ENCODE measurements around the gene ALX3.
"Not testable (repeated sequence)": the region's sequence is repeated elsewhere in the genome, so short reads cannot be mapped to it uniquely, and the experiment has no call there.

ALX3 gene

GRCh38 chr1:110038271-110038670, 32.2 kb downstream of the ALX3 start:
- no peak for DNase-seq

DNA sequence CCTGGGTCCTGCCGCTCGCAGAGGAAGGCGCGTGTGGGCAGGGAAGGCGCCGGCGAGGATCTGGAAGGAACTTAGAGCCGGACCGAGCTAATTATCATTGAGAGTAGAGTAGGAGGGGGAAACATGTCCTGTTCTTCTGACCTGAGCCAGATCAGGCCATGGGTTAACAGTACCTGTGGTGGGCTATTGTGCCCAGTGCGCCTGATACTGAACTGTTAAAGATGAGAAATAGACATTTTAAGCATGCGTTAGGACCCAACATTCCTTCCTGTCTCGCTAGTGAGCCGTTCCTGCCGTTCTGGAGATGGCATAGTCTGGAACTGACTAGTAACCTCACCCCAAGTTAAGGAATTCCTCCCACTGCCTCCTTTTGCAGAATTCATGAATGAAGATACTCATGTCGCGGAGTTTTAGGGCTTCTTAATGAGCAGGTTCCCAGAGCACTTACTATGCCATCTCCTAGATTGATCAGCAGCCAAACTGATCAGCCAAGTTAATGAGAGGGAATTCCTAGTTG, 35.2 kb downstream of the ALX3 start:
- peak; percentile 61 for DNase-seq

DNA sequence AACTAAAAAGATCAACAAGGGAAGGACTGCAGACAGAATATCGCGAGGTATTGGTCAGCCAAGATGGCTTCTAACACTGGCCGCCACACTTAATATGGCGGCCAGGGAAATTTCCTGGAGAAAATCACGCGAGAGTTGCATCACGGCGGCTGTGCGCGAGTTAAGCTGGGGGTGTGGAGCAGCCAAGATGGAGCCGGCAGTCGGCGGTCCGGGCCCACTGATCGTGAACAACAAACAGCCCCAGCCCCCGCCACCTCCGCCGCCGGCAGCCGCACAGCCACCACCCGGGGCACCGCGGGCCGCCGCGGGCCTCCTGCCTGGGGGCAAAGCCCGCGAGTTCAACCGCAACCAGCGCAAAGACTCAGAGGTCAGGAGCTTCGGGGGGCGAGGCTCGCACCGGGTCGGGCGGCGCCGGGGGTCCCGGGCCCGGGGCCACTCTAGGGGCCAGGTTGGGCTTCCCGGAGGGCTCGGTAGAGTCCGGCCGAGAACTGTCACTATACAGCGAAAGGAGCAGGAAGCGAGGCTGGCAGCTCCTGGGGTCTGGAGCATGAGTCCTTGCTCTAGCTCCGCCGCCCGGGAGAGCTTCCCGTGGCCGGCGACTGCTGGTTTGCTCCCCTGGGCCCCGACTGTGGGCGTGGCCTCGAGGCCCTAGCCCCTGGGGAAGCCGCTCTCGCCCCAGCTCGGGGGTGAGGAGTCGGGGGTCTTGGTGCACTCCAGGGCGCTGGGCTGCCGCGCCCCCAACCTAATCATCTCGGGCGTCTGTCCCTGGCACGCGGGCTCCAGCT, 35.8 kb downstream of the ALX3 start, which contains the start of gene STRIP1:
STRIP1 (plus strand) TSS at position 174 of the 785 bp plus-strand sequence; CDS start at position 188, 14 bp downstream.
- peak; percentile 92 for DNase-seq

GRCh38 chr1:110034040-110034450, 36.4 kb downstream of the ALX3 start:
- DNase-seq = no peak

DNA sequence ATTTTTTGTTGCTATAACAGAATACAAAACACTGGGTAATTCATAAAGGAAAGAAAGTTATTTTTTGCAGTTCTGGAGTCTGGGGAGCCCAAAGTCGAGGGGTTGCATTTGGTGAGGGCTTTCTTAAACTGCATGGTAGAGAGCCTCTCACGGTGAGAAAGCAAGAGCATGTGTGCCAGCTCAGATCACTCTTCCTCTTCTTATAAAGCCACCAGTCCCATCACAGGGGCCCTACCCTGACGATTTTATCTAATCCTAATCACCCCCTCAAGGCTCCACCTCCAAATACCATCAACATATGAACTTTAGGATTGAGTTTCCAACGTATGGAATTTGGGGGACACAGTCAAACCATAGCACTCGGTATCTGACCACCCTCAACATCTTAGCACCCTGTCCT, 37.1 kb downstream of the ALX3 start:
- DNase-seq = no peak

DNA sequence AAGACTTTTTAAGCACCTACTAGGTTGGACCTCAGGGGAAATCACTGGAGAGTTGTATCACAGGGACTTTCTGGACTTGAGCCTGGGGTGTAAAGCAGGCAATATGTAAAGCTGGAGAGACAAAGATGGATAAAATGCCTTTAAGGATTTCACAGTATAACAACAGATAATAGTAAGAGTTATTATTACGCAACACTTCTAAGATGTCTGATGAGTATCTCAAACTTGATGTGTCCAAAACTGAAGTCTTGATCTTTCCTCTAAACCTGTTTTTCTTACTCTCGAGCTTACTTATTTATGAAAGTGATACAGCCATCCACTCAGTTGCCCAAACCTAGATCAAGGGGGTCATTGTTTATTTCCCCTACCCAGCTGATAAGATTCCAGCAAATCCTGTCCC, 38.1 kb downstream of the ALX3 start:
- no peak for DNase-seq

DNA sequence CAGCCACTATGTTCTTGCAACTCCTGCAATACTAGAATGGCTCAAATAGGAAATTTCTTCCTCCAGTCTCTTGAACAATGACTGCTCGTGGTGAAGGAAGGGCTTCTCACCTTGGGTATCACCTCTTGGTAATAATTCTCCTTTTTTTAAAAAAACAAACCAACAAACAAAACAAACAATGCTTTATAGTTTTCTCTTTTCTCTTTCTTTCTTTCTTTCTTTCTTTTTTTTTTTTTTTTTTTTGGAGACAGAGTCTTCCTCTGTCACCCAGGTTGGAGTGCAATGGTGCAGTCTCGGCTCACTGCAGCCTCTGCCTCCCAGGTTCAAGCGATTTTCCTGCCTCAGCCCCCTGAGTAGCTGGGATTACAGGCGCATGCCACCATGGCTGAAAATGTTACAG, 39.8 kb downstream of the ALX3 start:
- DNase-seq = not testable (repeated sequence)

GRCh38 chr1:110024613-110025012, 45.9 kb downstream of the ALX3 start:
- no peak for DNase-seq

GRCh38 chr1:110021285-110021684, 49.2 kb downstream of the ALX3 start:
- no peak for DNase-seq

DNA sequence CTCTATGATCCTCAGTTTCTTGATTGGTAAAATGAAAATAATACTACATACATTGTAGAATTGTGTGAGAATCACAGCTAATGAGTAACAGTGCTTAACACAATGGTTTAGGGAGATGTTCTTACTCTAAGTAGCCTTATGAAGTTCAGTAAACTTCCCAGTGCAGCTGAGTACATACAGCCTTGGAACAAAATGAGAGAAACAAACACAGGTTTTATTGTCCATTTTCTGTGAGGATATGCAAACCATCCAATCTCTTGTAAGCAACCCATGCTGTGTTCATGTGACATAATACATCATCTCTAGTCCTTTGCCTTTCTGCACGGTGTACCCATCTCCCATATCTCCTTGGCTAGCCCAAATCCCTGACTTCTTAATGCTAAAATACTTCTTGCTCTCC, 50.7 kb downstream of the ALX3 start:
- no peak for DNase-seq

DNA sequence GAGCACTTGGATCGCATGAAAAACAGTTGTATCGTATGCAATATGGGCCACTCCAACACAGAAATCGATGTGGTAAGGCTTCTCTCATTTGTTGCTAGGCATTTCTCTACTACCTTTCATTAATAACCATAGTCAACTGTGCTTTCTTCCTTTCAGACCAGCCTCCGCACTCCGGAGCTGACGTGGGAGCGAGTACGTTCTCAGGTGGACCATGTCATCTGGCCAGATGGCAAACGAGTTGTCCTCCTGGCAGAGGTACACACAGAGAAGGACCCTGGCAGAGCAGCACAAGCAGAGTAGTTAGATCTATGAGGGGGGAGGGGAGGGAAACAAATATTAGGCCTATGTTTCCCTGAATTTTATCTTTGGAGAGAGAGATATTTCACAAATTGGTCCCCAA, 52.1 kb downstream of the ALX3 start:
- no peak for DNase-seq

GRCh38 chr1:110017792-110018191, 52.7 kb downstream of the ALX3 start:
- no peak for DNase-seq

DNA sequence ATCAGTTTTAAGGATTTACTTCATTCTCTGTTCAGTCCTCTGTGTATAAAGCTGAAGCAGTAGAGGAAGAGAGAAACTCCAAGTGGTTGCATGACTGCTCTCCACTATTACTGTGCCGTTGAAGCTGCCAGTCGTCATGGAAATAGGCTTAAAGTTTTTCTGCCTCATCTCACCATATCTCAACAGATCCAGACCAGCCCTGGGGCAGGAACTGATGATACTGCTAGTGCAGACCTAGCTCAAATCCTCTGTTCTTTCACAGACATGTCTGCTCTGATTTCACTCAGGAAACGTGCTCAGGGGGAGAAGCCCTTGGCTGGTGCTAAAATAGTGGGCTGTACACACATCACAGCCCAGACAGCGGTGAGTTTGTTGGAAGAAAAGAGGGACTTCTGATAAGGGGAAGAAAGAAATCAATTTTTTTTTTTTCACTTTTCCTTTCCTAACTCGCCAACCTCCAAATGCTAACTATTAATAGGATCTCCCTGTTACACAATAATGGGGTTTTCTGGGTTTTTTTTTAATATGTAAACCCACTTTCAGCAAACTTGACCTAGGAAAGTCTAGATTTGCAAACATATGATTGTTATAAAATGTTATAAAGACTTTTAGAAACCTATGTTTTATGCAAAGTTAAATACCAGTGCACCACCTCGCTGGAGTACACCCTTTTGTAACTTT, 58.2 kb downstream of the ALX3 start:
- no peak for DNase-seq

- peak; percentile 58 for DNase-seq
These were observed 58.9 kb downstream of the ALX3 start for GRCh38 chr1:110011527-110012041.

All from NCI-H69 (cell line).